NCI-H748 (cell line): ENCODE measurements around the gene L3HYPDH.
"Not testable (repeated sequence)": the region's sequence is repeated elsewhere in the genome, so short reads cannot be mapped to it uniquely, and the experiment has no call there.

Experiments used
- DNase-seq: peaks from one replicate; lab custom pipeline; 2025; ENCODE audit not compliant: unreplicated experiment; lab: John Stamatoyannopoulos, UW

Gene L3HYPDH

GRCh38 chr14:59480166-59480565 lies 4.0 kb downstream of the L3HYPDH start:
- DNase-seq, result no peak

- no peak for DNase-seq
Measured at GRCh38 chr14:59478540-59478939, 5.7 kb downstream of the L3HYPDH start.

GRCh38 chr14:59475709-59476108 lies 8.5 kb downstream of the L3HYPDH start:
- no peak for DNase-seq

GRCh38 chr14:59474172-59474571 lies 10.0 kb downstream of the L3HYPDH start:
- no peak for DNase-seq

DNA sequence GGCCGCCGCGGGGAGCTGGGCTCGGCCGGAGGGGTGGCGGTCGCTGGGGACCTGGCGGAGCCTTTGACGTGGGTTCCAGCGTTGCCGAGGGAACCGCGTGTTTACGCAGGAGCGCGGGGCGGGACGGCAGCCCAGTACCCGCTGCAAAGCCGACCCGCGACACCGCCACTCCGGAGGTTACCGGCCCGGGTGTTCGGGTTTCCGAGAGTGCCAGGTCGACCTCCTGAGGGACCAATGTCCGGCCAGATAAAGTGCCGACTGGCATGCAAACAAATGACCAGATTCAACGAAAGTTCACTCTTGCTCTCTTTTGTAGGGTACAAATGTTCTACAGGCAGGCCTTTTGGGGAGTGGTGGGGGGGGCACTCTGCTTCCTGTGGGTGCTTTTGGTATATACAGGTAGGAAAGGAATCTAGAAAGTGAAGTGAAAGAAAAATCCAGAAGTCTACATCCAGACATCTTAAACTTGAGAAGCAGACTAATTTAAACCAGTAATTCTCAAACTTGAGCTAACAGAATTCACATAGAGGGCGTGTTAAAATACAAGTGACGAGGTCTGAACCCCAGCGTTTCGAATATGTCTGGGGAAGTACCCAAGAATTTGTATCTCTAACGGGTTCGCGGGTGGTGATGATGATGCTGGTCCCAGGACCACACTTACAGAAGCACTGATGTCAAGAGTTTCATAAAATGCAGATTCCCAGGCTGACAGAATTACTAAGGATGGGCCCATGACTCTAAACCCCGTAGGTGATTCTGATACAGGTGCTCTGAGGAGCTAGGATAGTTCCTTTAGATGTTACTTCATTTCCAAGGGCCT lies 18.7 kb downstream of the L3HYPDH start, which contains the start of gene GPR135:
Gene GPR135, minus strand, starts transcription at position 65 of the 820 bp plus-strand sequence. CDS start 154 bp downstream, outside the sequence.
- DNase-seq, result peak; percentile 80

- peak; percentile 82 for DNase-seq
Measured at GRCh38 chr14:59464486-59465315, 19.5 kb downstream of the L3HYPDH start.

DNA sequence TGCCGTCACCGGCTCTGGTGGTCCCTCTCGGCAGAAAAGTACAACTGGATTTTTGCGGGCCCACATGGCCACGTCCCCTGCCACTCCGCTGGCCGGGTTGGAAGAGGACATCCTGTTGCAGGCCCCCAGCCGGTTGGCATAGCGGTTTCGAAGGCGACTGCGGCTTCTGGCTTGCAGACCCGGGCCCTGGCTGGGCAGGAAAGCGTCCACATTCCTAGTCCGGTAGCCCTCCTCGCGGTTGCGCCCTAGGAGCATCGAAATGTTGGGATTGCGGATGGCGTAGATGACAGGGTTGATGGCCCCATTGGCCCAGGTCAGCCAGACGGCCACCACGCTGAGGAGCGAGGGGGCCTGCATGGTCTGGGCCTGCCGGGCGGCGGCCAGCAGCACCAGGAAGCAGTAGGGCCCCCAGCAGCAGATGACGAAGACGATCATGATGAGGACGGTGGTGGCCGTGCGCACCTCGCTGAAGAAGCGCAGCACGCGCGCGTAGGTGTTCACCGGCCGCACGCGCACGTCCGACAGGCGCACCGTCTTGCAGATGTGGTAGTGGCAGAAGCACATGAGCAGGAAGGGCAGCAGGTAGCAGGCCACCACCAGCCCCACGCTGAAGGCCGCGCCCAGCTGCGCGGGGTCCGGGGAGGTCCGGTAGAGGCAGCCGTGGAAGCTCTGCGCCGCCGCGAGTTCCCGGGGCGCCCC lies 20.3 kb downstream of the L3HYPDH start:
- DNase-seq, result peak; percentile 69

DNA sequence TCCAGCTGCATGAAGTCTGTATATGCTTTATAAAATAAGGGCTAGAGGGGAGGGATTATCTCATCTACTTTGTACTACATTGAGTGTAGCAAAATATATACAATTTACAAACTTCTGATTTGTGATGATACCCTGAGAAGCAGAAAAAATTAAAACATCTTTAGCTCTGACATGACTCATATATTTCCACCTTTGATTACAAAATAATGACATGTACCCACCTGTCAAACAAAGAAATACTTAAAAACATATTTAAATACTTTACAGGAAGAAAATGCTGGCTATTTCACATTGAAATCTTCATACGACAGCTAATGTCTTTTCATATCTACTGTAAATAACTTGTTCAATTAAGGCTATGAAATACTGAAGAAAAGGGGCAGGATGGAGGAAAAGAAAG lies 22.3 kb downstream of the L3HYPDH start:
- no peak for DNase-seq

DNA sequence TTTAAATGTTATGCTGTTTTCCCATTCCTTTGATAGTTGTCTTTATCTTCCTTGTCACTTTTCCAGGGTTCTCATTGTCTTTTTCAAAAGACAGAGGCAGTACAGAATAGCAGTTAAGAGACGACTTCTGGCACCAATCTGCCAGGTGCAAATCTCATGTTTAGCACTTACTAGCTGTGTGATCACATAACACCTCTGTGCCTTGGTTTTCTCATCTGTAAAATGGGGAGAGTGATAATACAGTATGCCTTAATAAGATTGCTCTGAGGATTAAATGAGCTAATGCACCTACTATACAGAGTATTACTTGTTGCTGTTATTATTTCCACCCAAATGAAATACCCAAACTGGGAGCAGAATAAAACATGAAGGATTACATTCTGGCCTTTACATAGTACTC lies 23.8 kb downstream of the L3HYPDH start:
- DNase-seq, result no peak

DNA sequence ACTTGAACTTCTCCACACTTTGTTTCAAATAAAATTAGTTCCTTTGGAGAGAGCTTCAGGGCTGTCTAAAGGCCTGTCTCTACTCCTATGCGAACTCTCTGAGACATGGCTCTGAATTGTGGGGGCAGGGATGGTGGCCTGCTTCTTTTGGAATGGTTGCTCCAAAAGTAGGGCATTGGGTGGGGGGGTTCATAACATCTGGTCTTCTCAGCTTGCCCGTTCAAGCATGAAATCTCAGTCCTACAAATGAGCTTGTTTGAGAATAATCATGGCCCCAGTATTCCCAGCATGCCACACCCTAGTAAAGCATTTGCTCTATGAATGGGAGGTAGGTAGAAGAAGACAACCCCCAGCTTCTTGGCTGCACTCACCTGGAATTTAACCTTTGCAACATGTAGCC lies 25.7 kb downstream of the L3HYPDH start:
- no peak for DNase-seq

DNA sequence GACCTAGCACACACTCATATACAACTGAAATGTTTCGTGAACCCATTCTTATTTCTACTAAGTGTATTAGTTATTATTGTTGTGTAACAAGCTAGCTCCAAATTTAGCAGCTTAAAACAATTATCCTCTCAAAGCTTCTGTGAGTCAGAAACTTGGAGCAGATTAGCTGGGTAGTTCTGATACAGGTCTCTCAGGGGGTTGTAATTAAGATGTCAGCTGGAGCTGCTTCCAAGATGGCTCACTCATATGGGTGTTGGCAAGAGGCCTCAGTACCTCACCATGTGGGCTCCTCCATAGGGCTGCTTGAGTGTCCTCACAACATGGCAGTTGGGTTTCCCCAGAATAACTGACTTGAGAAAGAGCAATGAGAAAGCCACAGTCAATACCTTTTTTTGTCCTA lies 28.8 kb downstream of the L3HYPDH start:
- no peak for DNase-seq

DNA sequence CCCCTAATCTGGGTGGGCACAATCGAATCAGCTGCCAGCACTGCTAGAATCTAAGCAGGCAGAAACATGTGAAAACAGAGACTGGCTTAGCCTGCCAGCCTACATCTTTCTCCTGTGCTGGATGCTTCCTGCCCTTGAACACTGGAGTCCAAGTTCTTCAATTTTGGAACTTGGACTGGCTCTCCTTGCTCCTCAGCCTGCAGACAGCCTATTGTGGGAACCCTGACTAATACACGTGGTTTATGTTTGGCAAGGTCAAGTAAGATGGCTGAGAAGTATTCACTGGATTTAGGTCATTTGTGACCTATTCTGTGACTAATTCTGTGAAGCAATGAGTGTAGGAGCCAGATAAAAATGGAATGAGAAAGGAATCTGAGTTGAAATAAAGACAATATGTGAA lies 30.1 kb downstream of the L3HYPDH start:
- DNase-seq, result no peak

- no peak for DNase-seq
Measured at GRCh38 chr14:59451849-59452248, 32.4 kb downstream of the L3HYPDH start.

DNA sequence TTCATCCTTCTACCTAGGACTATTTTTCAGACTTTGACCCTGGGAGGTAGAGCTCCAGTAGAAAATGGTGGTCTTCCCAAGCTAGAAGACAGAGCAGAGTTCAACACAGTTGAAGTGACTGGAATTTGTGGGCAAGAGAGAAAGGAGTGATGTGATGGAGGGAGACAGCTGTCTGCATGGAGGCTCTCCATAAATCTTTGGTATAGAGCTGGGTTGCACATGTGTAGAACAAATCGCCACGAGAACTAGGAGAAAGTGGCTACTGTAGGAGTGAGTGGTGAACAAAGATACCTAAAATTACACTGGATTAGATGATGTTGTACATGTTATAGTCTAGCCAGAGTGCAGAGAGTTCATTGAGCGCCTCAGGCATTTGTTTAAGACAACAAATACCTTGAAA lies 33.5 kb downstream of the L3HYPDH start:
- DNase-seq, result no peak

DNA sequence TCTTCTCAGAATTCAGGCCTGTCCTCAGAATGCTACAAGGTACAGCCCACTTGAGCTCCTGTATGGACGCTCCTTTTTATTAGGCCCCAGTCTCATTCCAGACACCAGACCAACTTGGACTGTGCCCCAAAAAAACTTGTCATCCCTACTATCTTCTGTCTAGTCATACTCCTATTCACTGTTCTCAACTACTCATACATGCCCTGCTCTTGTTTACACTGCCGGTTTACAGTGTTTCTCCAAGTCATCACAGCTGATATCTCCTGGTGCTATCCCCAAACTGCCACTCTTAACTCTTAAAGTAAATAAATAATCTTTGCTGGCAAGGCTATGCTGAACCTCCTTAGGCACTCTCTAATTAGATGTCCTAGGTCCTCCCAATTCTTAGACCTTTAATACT lies 35.5 kb downstream of the L3HYPDH start:
- DNase-seq, result not testable (repeated sequence)

GRCh38 chr14:59439256-59439965 lies 44.8 kb downstream of the L3HYPDH start:
- no peak for DNase-seq

GRCh38 chr14:59438195-59438647 lies 46.0 kb downstream of the L3HYPDH start:
- no peak for DNase-seq

DNA sequence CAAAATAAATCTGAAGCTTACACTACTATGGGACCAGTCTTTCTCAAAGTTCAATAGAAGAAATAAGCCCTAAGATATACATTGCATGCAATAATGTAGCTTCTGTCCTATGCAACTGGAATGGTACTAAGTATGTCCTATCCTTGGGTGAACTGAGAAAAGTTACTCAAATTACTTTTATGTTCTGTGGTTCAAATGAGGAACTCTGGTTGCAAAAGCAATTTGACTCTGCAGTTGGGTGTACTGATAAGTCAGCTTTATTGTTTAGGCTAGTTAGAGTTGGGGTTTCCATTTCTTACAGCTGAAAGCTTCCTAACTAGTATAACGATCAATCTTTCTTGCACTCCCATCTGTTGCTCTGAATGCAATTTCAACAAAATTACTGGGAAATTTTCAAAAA lies 48.2 kb downstream of the L3HYPDH start:
- no peak for DNase-seq

- DNase-seq, result no peak
Measured at GRCh38 chr14:59435101-59435500, 49.1 kb downstream of the L3HYPDH start.

GRCh38 chr14:59429790-59430189 lies 54.4 kb downstream of the L3HYPDH start:
- DNase-seq, result no peak

- no peak for DNase-seq
Measured at GRCh38 chr14:59428581-59429012, 55.6 kb downstream of the L3HYPDH start.
